Mammary epithelial cell (primary cell): ENCODE data around the gene HOXC13.

Experiments used
- CTCF ChIP-seq, 2 donors: IDR thresholded peaks in 1 of 2; conservative IDR thresholded peaks in 1 of 2; 2 replicates each; pipeline ENCODE4 v1.5.1; 2011 to 2012; ENCODE audit warnings: inconsistent platforms in 2 of 2, low read length in 2 of 2, mild to moderate bottlenecking in 2 of 2, control low read depth in 1 of 2, low read depth in 1 of 2; ENCODE audit not compliant: insufficient read depth in 1 of 2; ENCODE audit errors: extremely low read depth in 1 of 2
- EZH2 ChIP-seq: IDR thresholded peaks from 2 replicates; pipeline ENCODE4 v1.6.1; 2012; ENCODE audit warnings: low read length, inconsistent platforms, borderline replicate concordance

GRCh38 chr12:53966085-53966384 is 27.4 kb downstream of the HOXC13 start:
- TF ChIP-seq CTCF (conservative IDR thresholded peaks at IDR 0.05 in 1 of 2, IDR thresholded peaks at IDR 0.05 in 1 of 2; ENCODE audit: extremely low read depth in 1 of 2, insufficient read depth in 1 of 2, low read depth in 1 of 2, low read length in 2 of 2) (no peak), EZH2 (no peak)
